ENCODE data around the gene C12orf42.

DNA sequence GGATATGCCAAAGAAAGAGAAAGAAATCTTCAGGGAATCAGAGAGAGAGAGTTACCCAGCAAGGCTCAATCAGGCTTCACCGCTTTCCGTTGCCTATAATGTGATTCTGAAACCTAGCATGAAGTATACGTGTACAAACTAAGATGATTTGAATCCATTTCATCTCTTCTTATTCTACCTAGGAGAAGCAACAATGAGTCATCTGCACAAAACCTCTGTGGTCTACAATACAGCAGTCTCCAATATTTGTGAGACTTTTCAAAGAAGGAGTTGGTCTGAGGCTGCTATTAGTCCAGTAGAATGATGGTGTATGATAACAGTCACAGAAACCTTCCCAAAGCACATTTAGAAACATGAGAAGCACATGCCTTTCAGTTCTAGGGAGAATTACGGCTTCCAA lies 141.9 kb downstream of the C12orf42 start:
- TF ChIP-seq YY1 (IDR thresholded peaks at IDR 0.05; ENCODE audit: insufficient read depth, insufficient read length) (no peak), ZNF274 (IDR thresholded peaks at IDR 0.05; ENCODE audit: low read depth, low read length) (no peak)
